Measurements from ENCODE around the gene ADGRL1. TPM values are rescaled to one million over a fixed set of nuclear protein-coding genes. Genes with fewer than 3 reads are reported as not detected.

Gene ADGRL1
- total RNA-seq, 1 experiment from 2014 or later = 88.6 TPM

GRCh38 chr19:14119644-14120496 lies 86.1 kb downstream of the ADGRL1 start:
- Histone ChIP-seq H3K4me1 (ENCODE audit: control insufficient read depth in 1 of 2, insufficient read depth in 2 of 2, low read length in 2 of 2) (peaks cover 17 to 22% of the 10 kb centered on the region in 2 experiments), H3K9ac (ENCODE audit: low read length) (no peak overlapping the region), H3K27ac (ENCODE audit: low read depth, low read length) (peak overlapping the region; percentile 6; the same call in 1 of the 2 replicates), H3K27me3 (ENCODE audit: insufficient read depth, low read length) (no peaks in the 10 kb centered on the region), H2AFZ (ENCODE audit: low read depth, low read length, poor library complexity, severe bottlenecking) (no peak overlapping the region), H3K4me2 (ENCODE audit: low read length) (no peak overlapping the region), H4K20me1 (ENCODE audit: insufficient read depth) (no peaks in the 10 kb centered on the region), H3K4me3 (replicated peaks in 1 of 2; ENCODE audit: low read depth in 1 of 2, low read length in 2 of 2) (no peak overlapping the region), H3K9me3 (ENCODE audit: control insufficient read depth in 1 of 2, insufficient read depth in 1 of 2, low read depth in 1 of 2, low read length in 2 of 2) (no peaks in the 10 kb centered on the region), H3K36me3 (ENCODE audit: control insufficient read depth in 1 of 2, insufficient read depth in 2 of 2, low read length in 2 of 2) (peaks cover 9 to 12% of the 10 kb centered on the region in 2 experiments), H3K9me2 (ENCODE audit: insufficient read depth) (no peaks in the 10 kb centered on the region), H3K79me2 (ENCODE audit: insufficient read depth, low read length) (peaks cover 10% of the 10 kb centered on the region; the same call in 1 of the 2 replicates)
- no peak for ATAC-seq
- ChIA-PET RAD21 (ENCODE audit: low non-redundant PET in 1 of 2, low total read pairs in 2 of 2, uncharacterized antibody in 2 of 2, unreplicated experiment in 2 of 2) (no interaction called here), CTCF (no interaction called here), POLR2A (no interaction called here)
- TF ChIP-seq POLR2AphosphoS5 (IDR thresholded peaks at IDR 0.05; ENCODE audit: low read depth, low read length) = no peak
- no peak for TF ChIP-seq ATF3 (IDR thresholded peaks at IDR 0.05)
- TF ChIP-seq SIN3A (IDR thresholded peaks at IDR 0.05; ENCODE audit: low read depth) = no peak
- TF ChIP-seq RAD21 (IDR thresholded peaks at IDR 0.05; ENCODE audit: low read depth) = no peak
- TF ChIP-seq ZNF274 (IDR thresholded peaks at IDR 0.05; ENCODE audit: low read depth, low read length) = no peak
- TF ChIP-seq FOSL1 (IDR thresholded peaks at IDR 0.05; ENCODE audit: low read depth) = no peak
- no peak for TF ChIP-seq JUND (IDR thresholded peaks at IDR 0.05)
- no peak for TF ChIP-seq MAX (IDR thresholded peaks at IDR 0.05)
- no peak for TF ChIP-seq EZH2phosphoT487 (IDR thresholded peaks at IDR 0.05; ENCODE audit: borderline replicate concordance)
- no peak for TF ChIP-seq EZH2 (IDR thresholded peaks at IDR 0.05)
- TF ChIP-seq TCF7L2 (IDR thresholded peaks at IDR 0.05; ENCODE audit: borderline replicate concordance, extremely low read depth, insufficient read depth, insufficient read length) = no peak
- no peak for TF ChIP-seq CEBPB (IDR thresholded peaks at IDR 0.05; ENCODE audit: low read depth)
- no peak for TF ChIP-seq POLR2A (IDR thresholded peaks at IDR 0.05; ENCODE audit: borderline replicate concordance, extremely low read depth, insufficient read depth, insufficient read length)
- TF ChIP-seq ELF1 (IDR thresholded peaks at IDR 0.05; ENCODE audit: borderline replicate concordance, low read depth) = no peak
- no peak for TF ChIP-seq SP1 (IDR thresholded peaks at IDR 0.05; ENCODE audit: low read depth)
- TF ChIP-seq ZFX (IDR thresholded peaks at IDR 0.05) = no peak; the same call in 1 of the 2 replicates
- TF ChIP-seq CBX3 (IDR thresholded peaks at IDR 0.05; ENCODE audit: low read depth) = no peak
- no peak for TF ChIP-seq CTCF (IDR thresholded peaks at IDR 0.05 in 2 of 3, conservative IDR thresholded peaks at IDR 0.05 in 1 of 3; ENCODE audit: borderline replicate concordance in 1 of 3, insufficient read depth in 1 of 3, low read depth in 2 of 3, low read length in 2 of 3)
- no peak for TF ChIP-seq REST (IDR thresholded peaks at IDR 0.05; ENCODE audit: low read depth)
- TF ChIP-seq ZBTB33 (IDR thresholded peaks at IDR 0.05; ENCODE audit: extremely low read depth, insufficient replicate concordance, low read length) = no peak
- no TSS peak for BruUV-seq (replicated peaks)
- DNase-seq (ENCODE audit: low read depth, low spot score) = no peak
- intact Hi-C loops (cut with micrococcal nuclease) = no loop called here
